Heart right ventricle (tissue), 16 donors: ENCODE data around the gene FGR. TPM values are rescaled to one million over a fixed set of nuclear protein-coding genes. Genes with fewer than 3 reads are reported as not detected.

Source experiments
- ATAC-seq, 8 donors: fragments of 200-7000 bp; cut with Tn5 transposase; one replicate each; pipeline ENCODE4 v1.9.1; 2020; ENCODE audit warnings: mild to moderate bottlenecking in 8 of 8, moderate library complexity in 8 of 8, moderate number of reproducible peaks in 1 of 8
- DNase-seq, 2 donors: peaks; one replicate each; pipeline ENCODE4 v3.0.0-alpha.2; 2020
- H3K27ac ChIP-seq, 10 donors: fragments of 200-600 bp; sonication (generic) in 2 of 10; one replicate each; pipeline versions ENCODE4 v1.5.0 to v1.8.0; 2020 to 2022; ENCODE audit warnings: mild to moderate bottlenecking in 3 of 10
- H3K27me3 ChIP-seq, 7 donors: fragments of 200-600 bp; one replicate each; pipeline ENCODE4 v1.8.0; 2021 to 2022; ENCODE audit warnings: mild to moderate bottlenecking in 2 of 7
- H3K36me3 ChIP-seq, 9 donors: fragments of 200-600 bp; sonication (generic) in 1 of 9; one replicate each; pipeline versions ENCODE4 v1.5.0 to v1.8.0; 2020 to 2022; ENCODE audit warnings: mild to moderate bottlenecking in 2 of 9
- H3K4me1 ChIP-seq, 9 donors: fragments of 200-600 bp; sonication (generic) in 1 of 9; one replicate each; pipeline versions ENCODE4 v1.5.0 to v1.8.0; 2020 to 2022; ENCODE audit warnings: mild to moderate bottlenecking in 4 of 9
- H3K4me3 ChIP-seq, 10 donors: fragments of 200-600 bp; sonication (generic) in 2 of 10; one replicate each; pipeline versions ENCODE4 v1.5.0 to v1.8.0; 2020 to 2022; ENCODE audit warnings: mild to moderate bottlenecking in 7 of 10, moderate library complexity in 2 of 10
- H3K9me3 ChIP-seq, 11 donors: fragments of 200-600 bp in 10 of 11; sonication (generic) in 2 of 11; one replicate each; pipeline versions ENCODE4 v1.5.0 to v1.8.0; 2013 to 2022; ENCODE audit warnings: mild to moderate bottlenecking in 2 of 11, control low read depth in 1 of 11, moderate library complexity in 1 of 11
- CTCF ChIP-seq, 9 donors: fragments of 200-600 bp; sonication (generic) in 2 of 9; IDR thresholded peaks; one replicate each; pipeline versions ENCODE4 v1.5.0 to v1.8.0; 2021 to 2022; ENCODE audit warnings: antibody characterized with exemption in 9 of 9, mild to moderate bottlenecking in 5 of 9, moderate library complexity in 1 of 9
- WGBS, 2 donors: extraction: QIAGEN DNeasy Blood & Tissue Kit; methylation state at CpG; one replicate each; pipeline ENCODE4 v1.1.7; 2013; ENCODE audit warnings: inconsistent platforms in 1 of 2; 5-methylcytosine and 5-hydroxymethylcytosine counted together
- intact Hi-C, 10 donors: fragments of 100-400 bp; cut with DNase I; formaldehyde crosslinking; loops; one replicate each; pipeline versions ENCODE4 v1.11.1 to v1.14.2; 2022
- polyA plus RNA-seq, 2 donors: library from polyadenylated mRNA; stranded (reverse); fragments of 200-250 nt; gene quantifications; one replicate each; pipeline ENCODE4 v1.2.3, GENCODE V29; 2013
- total RNA-seq, 10 donors: library from RNA; stranded (reverse); fragmentation: NEBNext Ultra II Directional in 3 of 10; extraction: Animal tissue kit (Norgen Biotek cat#: 25700) in 3 of 10; gene quantifications; one replicate each; pipeline versions ENCODE4 v1.2.1 to v1.2.4, GENCODE V29; 2021 to 2023
- donor health status: Arrhythmogenic right ventricular cardiomyopathy.
- donor health status: ischemic (EF 13 %, LVEDD 7.1; RV severe dilation, severe dysfunction).
- donor health status: healthy with polysubstance abuse.
- donor health status: DM: no; HTN: yes; CAD: no.
- donor health status: DM: no; HTN: no; CAD: no.
- donor health status: ischemic (EF 25% LVEDD 6.9; RV normal size, moderate dysfunction).
- donor health status: ischemic (EF 25% LVEDD 5.7; RV mildly dilated, moderate dysfunction).
- donor health status: healthy.
- donor health status: DM: yes; HTN: yes; CAD: no.
- donor health status: Ischemic cardiomyopathy.
- donor health status: ischemic (EF 35%, LVEDD 5.7; RV mildly dilated, moderate dysfunction).
- donor health status: nonischemic (EF 11% LVEDD 7.7; RV severe dilation, severe dysfunction).
- donor health status: DM: yes; HTN: yes; CAD: no.
- donor health status: PGD.
- donor health status: ischemic (EF 29% LVEDD 5.4; RV normal size, mild dysfunction).
- donor health status: nonischemic (EF 23%, LVEDD 6.1; RV moderate dilation, normal function).

Gene FGR
- total and polyA plus RNA-seq, 12 donors: 1.4 to 11.0 (median 3.2) TPM

GRCh38 chr1:27633640-27634176 is 1.3 kb downstream of the FGR start:
- no peak for DNase-seq

GRCh38 chr1:27633298-27633610 is 1.7 kb downstream of the FGR start:
- Histone ChIP-seq H3K27ac (peak overlapping the region; percentile 72 to 93 (median 85)), H3K36me3 (no peaks in the 10 kb centered on the region), H3K4me3 (peak overlapping the region in 5 of 10 donors; percentile 58 to 65 (median 60)), H3K9me3 (no peaks in the 10 kb centered on the region), H3K27me3 (peaks cover 0 to 14% (median 0%) of the 10 kb centered on the region in 7 donors), H3K4me1 (peaks cover 18 to 96% (median 58%) of the 10 kb centered on the region in 9 donors)
- TF ChIP-seq CTCF (IDR thresholded peaks at IDR 0.05): no peak
- intact Hi-C loops: no loop called here
- DNase-seq (no peak), ATAC-seq (no peak)
- 74 to 86% methylated on average over 5 of the region's 5 CpGs for WGBS, 2 donors

More at GRCh38 chr1:27633640-27634176, 1.3 kb downstream of the FGR start:
- no peaks in the 10 kb centered on the region for H3K9me3 ChIP-seq
- WGBS, 2 donors: 26 to 30% methylated on average over 17 of the region's 17 CpGs
- H3K36me3 ChIP-seq: no peaks in the 10 kb centered on the region
- ATAC-seq: no peak
- H3K4me1 ChIP-seq: peaks cover 18 to 93% (median 59%) of the 10 kb centered on the region in 9 donors
- intact Hi-C loops: no loop called here
- no peak for TF ChIP-seq CTCF (IDR thresholded peaks at IDR 0.05)
- H3K27ac ChIP-seq: peak overlapping the region; percentile 72 to 93 (median 85)
- peak overlapping the region; percentile 31 to 65 (median 58) for H3K4me3 ChIP-seq
- peaks cover 0 to 14% (median 0%) of the 10 kb centered on the region in 7 donors for H3K27me3 ChIP-seq

GRCh38 chr1:27632387-27633297 is 2.3 kb downstream of the FGR start:
- 62 to 72% methylated on average over 14 of the region's 14 CpGs for WGBS, 2 donors
- Histone ChIP-seq H3K4me1 (peaks cover 18 to 98% (median 55%) of the 10 kb centered on the region in 9 donors), H3K27me3 (peaks cover 0 to 14% (median 0%) of the 10 kb centered on the region in 7 donors), H3K9me3 (no peaks in the 10 kb centered on the region), H3K4me3 (peak overlapping the region in 1 of 10 donors; percentile 65), H3K27ac (peak overlapping the region; percentile 78 to 93 (median 85)), H3K36me3 (no peaks in the 10 kb centered on the region)
- intact Hi-C loops: no loop called here
- TF ChIP-seq CTCF (IDR thresholded peaks at IDR 0.05): no peak
- ATAC-seq (peak in 4 of 8 donors; percentile 9 to 27 (median 14)), DNase-seq (no peak)

GRCh38 chr1:27630859-27631491 is 4.0 kb downstream of the FGR start:
- Histone ChIP-seq H3K4me1 (peaks cover 18 to 98% (median 55%) of the 10 kb centered on the region in 9 donors), H3K4me3 (no peak overlapping the region), H3K36me3 (no peaks in the 10 kb centered on the region), H3K27ac (peak overlapping the region; percentile 78 to 93 (median 85)), H3K27me3 (peaks cover 0 to 14% (median 0%) of the 10 kb centered on the region in 7 donors), H3K9me3 (no peaks in the 10 kb centered on the region)
- ATAC-seq: peak; percentile 25 to 88 (median 68)
- WGBS, 2 donors: 53 to 60% methylated on average over 5 of the region's 5 CpGs
- no peak for TF ChIP-seq CTCF (IDR thresholded peaks at IDR 0.05)
- intact Hi-C loops: loop anchor here in 1 of 10 donors (1.0 kb wide), 1 partner anchor 29 kb away; no protein-coding TSS in a partner anchor
- peak in 1 of 2 donors; percentile 56 for DNase-seq
